K562 (cell line): ENCODE results near the gene EPS8L1. TPM values are rescaled to one million over a fixed set of nuclear protein-coding genes. Genes with fewer than 3 reads are reported as not detected.

Experiments used
- BRD4 ChIP-seq: fragments of 200-600 bp; sonication (generic); IDR thresholded peaks from 2 replicates; pipeline ENCODE4 v1.6.1; 2017; ENCODE audit warnings: inconsistent platforms
- FOS ChIP-seq: IDR thresholded peaks from 3 replicates; pipeline ENCODE4 v1.6.1; 2011; ENCODE audit not compliant: insufficient read length; ENCODE audit errors: extremely low read depth
- GABPA ChIP-seq: fragments of 200-800 bp; sonication (Bioruptor generic); conservative IDR thresholded peaks from 2 replicates; pipeline ENCODE4 v1.6.1; 2016; ENCODE audit warnings: low read depth, missing genetic modification characterization, missing compliant biosample characterization
- HNRNPUL1 ChIP-seq: fragments of 200-400 bp; formaldehyde crosslinking; IDR thresholded peaks from 2 replicates; pipeline ENCODE4 v1.6.1; 2017; ENCODE audit warnings: low read length
- HOXB6 ChIP-seq: fragments of 250-450 bp; sonication (Bioruptor Pico); IDR thresholded peaks from 2 replicates; pipeline ENCODE4 v1.5.1; 2022; ENCODE audit warnings: mild to moderate bottlenecking, borderline replicate concordance
- KLF13 ChIP-seq: fragments of 450-650 bp; IDR thresholded peaks from 2 replicates; pipeline ENCODE4 v1.6.1; 2016; ENCODE audit warnings: missing genetic modification characterization, low read depth, mild to moderate bottlenecking, missing compliant biosample characterization, moderate library complexity, borderline replicate concordance
- MLLT1 ChIP-seq, 2 experiments: fragments of 450-650 bp; IDR thresholded peaks; 2 replicates each; pipeline ENCODE4 v1.6.1; 2016
- PCBP1 ChIP-seq: fragments of 200-400 bp; formaldehyde crosslinking; IDR thresholded peaks from 2 replicates; pipeline ENCODE4 v1.6.1; 2018; ENCODE audit warnings: mild to moderate bottlenecking, low read depth, low read length; ENCODE audit not compliant: poor library complexity, severe bottlenecking
- PHB ChIP-seq: fragments of 250-450 bp; sonication (Bioruptor Pico); IDR thresholded peaks from 2 replicates; pipeline ENCODE4 v1.5.0; 2021
- PHF21A ChIP-seq: fragments of 450-650 bp; IDR thresholded peaks from 2 replicates; pipeline ENCODE4 v1.6.1; 2017; ENCODE audit warnings: low read depth, borderline replicate concordance
- SIRT6 ChIP-seq: IDR thresholded peaks from one replicate; pipeline ENCODE4 v1.6.1; 2012; ENCODE audit warnings: low read depth, mild to moderate bottlenecking, control low read depth, inconsistent platforms, low read length, moderate library complexity
- SRSF9 ChIP-seq: fragments of 200-400 bp; formaldehyde crosslinking; IDR thresholded peaks from 2 replicates; pipeline ENCODE4 v1.6.1; 2017; ENCODE audit warnings: low read depth, low read length, borderline replicate concordance
- SUPT5H ChIP-seq: fragments of 450-650 bp; IDR thresholded peaks from 2 replicates; pipeline ENCODE4 v1.6.1; 2016
- USF2 ChIP-seq: sonication (generic); formaldehyde crosslinking; IDR thresholded peaks from 2 replicates; pipeline ENCODE4 v1.5.0; 2020; ENCODE audit warnings: missing genetic modification reagents
- ZBTB26 ChIP-seq: fragments of 450-650 bp; formaldehyde crosslinking; IDR thresholded peaks from 2 replicates; pipeline ENCODE4 v1.4.0; 2022; ENCODE audit warnings: missing genetic modification characterization
- ZNF586 ChIP-seq: fragments of 450-650 bp; formaldehyde crosslinking; conservative IDR thresholded peaks from 2 replicates; pipeline ENCODE4 v1.4.0; 2020; ENCODE audit warnings: mild to moderate bottlenecking, moderate library complexity
- polyA plus RNA-seq, 8 experiments: library from polyadenylated mRNA; depleted of rRNA in 4 of 8; stranded (reverse) in 5 of 8; unstranded in 3 of 8; fragments of >200 nt; fragmentation: Nextera tagmentation in 2 of 8; fragmentation: Illumina TruSeq in 1 of 8; extraction: Ambion mirVana in 2 of 8; extraction: Trizol in 1 of 8; gene quantifications; 2 replicates each; pipeline versions ENCODE4 v1.2.1 to v1.2.3, GENCODE V29; 2011 to 2014; ENCODE audit warnings: inconsistent platforms in 1 of 8, missing spikeins in 1 of 8
- total RNA-seq, 7 experiments: library from RNA; depleted of rRNA in 6 of 7; stranded (reverse); fragments of >200 nt in 6 of 7; fragmentation: Illumina TruSeq in 2 of 7; extraction: Trizol in 2 of 7; gene quantifications; 2 replicates each; pipeline versions ENCODE4 v1.2.1 to v1.2.3, GENCODE V29; 2011 to 2021; ENCODE audit warnings: low replicate concordance in 1 of 7
- TF ChIP-seq, protein P1 (sequence below): sonication (generic); formaldehyde crosslinking; IDR thresholded peaks from 2 replicates; pipeline ENCODE4 v1.8.0; 2022; ENCODE audit warnings: mild to moderate bottlenecking, missing genetic modification reagents, borderline replicate concordance
- TF ChIP-seq, protein P2 (sequence below): fragments of 450-650 bp; IDR thresholded peaks from 2 replicates; pipeline ENCODE4 v1.6.1; 2016

The EPS8L1 gene
- total and polyA plus RNA-seq, 9 of the 15 experiments (the other 6 are each of a cell fraction or from before 2014, with no cell fraction given) = 0.35 to 22.1 (median 11.9) TPM

DNA sequence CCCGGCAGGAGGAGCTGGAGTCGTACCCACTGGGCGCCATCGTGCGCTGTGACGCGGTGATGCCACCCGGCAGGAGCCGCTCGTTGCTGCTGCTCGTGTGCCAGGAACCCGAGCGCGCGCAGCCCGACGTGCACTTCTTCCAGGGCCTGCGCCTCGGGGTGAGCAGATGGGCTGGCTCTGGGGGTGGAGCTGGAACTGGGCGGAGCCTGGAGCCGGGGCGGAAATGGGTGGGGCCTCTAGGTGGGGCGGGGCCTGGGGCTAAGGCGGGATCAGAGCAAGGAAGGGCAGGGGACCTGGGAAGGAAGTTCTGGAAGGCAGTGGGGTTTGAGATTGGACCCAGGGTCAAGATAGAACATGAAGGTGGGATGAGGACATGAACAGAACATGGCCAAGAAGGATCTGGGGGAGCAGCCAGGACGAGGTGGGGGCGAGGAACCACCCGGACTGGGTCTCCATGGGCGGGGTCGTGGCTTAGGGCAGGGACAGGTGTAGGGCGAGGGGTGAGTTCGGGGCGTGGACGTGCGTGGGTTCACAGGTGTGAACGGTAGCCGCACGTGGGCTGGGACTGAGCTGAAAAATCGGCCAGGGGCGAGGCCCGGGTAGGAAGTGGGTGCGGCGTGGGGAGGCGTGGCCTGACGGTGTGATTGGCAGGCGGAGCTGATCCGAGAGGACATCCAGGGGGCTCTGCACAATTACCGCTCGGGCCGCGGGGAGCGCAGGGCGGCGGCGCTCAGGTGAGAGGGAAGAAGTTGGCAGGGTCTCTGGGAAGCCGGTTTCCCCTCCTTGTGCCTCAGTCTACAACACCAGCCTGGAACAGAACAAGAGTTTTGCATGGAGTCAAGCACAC, 4.7 kb downstream of the EPS8L1 start (continued):
- TF ChIP-seq PHB (CRISPR knock-in tag) = no peak
- TF ChIP-seq HNRNPUL1 = no peak
- peak; percentile 37 for TF ChIP-seq PCBP1
- TF ChIP-seq, protein P1, sequence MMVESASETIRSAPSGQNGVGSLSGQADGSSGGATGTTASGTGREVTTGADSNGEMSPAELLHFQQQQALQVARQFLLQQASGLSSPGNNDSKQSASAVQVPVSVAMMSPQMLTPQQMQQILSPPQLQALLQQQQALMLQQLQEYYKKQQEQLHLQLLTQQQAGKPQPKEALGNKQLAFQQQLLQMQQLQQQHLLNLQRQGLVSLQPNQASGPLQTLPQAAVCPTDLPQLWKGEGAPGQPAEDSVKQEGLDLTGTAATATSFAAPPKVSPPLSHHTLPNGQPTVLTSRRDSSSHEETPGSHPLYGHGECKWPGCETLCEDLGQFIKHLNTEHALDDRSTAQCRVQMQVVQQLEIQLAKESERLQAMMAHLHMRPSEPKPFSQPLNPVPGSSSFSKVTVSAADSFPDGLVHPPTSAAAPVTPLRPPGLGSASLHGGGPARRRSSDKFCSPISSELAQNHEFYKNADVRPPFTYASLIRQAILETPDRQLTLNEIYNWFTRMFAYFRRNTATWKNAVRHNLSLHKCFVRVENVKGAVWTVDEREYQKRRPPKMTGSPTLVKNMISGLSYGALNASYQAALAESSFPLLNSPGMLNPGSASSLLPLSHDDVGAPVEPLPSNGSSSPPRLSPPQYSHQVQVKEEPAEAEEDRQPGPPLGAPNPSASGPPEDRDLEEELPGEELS (CRISPR knock-in tag) = no peak; the same call in 1 of the 2 replicates
- TF ChIP-seq, protein P2, sequence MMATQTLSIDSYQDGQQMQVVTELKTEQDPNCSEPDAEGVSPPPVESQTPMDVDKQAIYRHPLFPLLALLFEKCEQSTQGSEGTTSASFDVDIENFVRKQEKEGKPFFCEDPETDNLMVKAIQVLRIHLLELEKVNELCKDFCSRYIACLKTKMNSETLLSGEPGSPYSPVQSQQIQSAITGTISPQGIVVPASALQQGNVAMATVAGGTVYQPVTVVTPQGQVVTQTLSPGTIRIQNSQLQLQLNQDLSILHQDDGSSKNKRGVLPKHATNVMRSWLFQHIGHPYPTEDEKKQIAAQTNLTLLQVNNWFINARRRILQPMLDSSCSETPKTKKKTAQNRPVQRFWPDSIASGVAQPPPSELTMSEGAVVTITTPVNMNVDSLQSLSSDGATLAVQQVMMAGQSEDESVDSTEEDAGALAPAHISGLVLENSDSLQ = peak; percentile 99
- TF ChIP-seq HOXB6 (CRISPR knock-in tag) = no peak
- no peak for TF ChIP-seq SIRT6
- TF ChIP-seq USF2 (CRISPR knock-in tag) = no peak; the same call in 1 of the 2 replicates
- peak; percentile 52; the same call in 1 of the 2 replicates for TF ChIP-seq KLF13 (tag)
- peak; percentile 61; the same call in 1 of the 2 replicates for TF ChIP-seq GABPA (tag)
- TF ChIP-seq FOS = no peak
- peak; percentile 85 for TF ChIP-seq SUPT5H
- TF ChIP-seq BRD4 = 0 out of 2 replicates have a peak, but pooled peaks have one; percentile 55
- no peak; the same call in 1 of the 2 replicates for TF ChIP-seq PHF21A
- TF ChIP-seq MLLT1 (IDR thresholded peaks at IDR 0.05) = peak; percentile 59 to 73; a peak in 2 of 4 replicates
- TF ChIP-seq ZNF586 (CRISPR knock-in tag) = no peak
- TF ChIP-seq ZBTB26 = peak; percentile 90
- TF ChIP-seq SRSF9 = no peak
